SIG-M5 treated with dmso at 0.1 percent for 504 hours (cell line): ENCODE data around the gene BMP15.

Experiments used
- DNase-seq: peaks from one replicate; lab custom pipeline; 2025; ENCODE audit not compliant: unreplicated experiment; lab: John Stamatoyannopoulos, UW

The BMP15 gene

DNA sequence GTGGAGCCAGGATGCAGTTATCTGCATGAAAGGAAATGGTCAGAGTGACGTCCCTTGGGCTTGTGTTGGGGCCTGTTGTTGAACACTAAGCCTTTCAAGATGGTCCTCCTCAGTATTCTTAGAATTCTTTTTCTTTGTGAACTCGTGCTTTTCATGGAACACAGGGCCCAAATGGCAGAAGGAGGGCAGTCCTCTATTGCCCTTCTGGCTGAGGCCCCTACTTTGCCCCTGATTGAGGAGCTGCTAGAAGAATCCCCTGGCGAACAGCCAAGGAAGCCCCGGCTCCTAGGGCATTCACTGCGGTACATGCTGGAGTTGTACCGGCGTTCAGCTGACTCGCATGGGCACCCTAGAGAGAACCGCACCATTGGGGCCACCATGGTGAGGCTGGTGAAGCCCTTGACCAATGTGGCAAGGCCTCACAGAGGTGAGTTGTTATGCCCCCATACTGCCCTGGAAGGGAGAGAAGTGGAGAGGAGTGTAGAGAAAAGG, at the start of gene BMP15:
TSS of gene BMP15 (plus strand) at position 51 of the 492 bp plus-strand sequence. CDS start at position 100, 49 bp downstream.
- DNase-seq, result no peak

DNA sequence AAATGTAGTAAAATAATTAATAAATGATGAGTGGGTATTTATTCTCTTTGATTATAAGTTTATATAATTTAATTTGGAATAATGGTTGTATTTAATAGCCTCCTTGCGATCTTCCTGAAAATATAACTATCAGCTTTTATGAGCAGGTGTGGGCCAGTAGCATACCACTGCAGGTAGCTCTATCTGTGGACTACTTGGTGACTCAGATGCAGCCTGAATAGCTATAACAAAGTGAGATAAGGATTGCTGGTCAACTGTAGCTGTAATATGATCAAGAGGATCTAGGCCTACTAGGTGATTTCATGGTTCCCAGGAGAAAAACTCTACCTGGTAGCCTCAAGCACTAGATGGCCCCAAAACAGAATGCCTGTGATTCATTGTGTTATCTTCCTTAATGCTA, 47.1 kb upstream of the BMP15 start:
- no peak for DNase-seq

DNA sequence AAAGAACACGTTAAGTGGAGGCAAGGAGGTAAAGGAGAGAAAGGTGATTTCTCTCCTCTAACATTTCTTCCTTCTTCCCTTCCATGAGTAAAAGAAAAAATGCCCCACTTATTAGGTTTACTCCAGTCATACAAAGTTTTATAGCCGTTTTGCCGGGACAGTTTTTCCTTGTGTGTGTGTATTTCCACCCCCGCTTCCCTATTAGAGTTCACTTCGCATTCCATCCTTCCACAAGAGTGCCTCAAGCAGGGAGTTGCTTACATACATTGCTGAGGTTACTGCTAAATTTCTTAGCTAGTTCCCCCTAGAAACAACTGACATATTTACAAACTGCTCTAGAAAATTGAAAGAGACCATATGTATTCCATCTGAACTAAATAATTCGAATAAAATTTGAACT, 45.2 kb upstream of the BMP15 start:
- DNase-seq, result no peak

DNA sequence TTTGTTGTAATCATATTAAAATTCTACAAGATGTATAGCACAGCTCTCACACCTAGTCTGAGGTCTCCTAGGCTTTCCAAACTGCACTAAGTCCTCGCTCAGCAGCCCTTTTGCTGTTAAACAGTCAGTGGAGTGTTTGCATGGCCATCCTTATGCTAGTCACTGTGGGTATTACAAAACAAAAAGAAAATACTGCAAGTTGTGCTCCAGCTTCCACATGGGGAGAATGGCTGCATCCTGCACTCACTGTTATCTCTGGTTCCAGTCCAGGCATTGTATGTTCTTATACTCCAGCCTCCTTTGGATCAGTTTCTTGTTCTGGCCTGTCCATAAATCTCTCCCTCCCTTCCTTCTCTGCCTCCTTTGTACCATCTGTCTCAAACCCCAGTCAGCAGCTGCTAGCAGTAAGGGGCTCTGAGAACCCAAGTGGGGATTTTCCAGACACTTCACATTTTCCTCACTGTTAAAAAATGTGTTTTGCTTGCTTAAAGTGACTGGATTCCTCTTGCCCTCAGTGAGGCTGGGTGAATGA, 38.5 kb upstream of the BMP15 start:
- no peak for DNase-seq

DNA sequence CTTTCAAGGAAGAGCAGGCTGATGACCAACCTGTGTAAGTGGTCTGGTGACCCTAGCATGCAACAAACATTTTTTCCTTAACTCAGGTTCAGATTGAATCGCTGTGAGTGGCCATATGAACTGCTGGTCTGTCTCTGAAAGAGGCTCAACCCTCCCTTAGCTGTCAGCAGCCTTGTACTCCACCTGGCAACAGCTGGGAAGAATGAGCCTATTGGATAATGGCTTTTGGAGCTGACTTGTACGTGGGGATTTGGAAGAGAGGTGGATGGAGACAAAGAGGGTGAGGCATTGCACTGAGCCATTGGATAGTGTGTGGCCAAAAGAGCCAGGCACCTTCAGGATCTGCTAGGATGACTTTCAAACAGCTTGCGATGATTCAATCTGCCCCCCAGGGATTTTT, 35.7 kb upstream of the BMP15 start:
- DNase-seq, result no peak

DNA sequence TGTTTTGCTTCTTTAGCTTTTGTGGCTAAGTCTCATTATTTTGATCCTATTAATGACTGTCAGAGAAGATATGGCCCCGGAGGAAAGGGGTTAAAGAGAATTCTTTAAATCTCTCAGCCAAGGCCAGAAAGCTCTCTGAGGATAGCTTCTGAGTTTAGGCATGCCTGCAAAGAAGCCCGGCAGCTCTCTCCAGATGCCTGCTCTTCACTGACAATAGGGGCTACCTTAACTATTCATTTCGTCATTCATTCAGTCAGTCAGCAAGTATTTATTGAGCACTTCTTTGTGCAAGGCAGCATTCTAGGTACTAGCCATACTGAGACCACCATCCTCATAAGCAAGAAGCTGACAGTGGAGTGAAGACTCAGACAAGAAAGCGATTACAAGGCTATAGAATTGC, 34.0 kb upstream of the BMP15 start:
- DNase-seq, result no peak

DNA sequence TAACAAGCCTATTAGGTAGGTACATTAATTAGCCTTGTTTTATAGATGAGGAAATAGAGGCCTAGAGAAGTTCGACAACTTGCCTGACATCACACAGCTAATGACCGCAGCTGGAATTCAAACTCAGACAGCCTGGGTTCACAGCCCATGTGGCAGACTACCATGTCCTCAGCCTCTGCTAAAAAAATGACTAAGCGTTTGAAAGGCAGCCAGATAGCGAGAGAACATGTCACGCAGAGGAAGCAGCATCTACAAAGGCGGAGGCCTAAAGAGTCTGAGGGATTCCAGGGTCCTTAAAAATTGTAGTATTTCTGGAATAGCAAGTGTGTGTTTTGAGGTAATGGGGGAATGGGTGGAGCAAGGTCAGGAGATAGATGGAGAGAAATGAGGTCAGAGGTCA, 33.2 kb upstream of the BMP15 start:
- DNase-seq, result no peak

DNA sequence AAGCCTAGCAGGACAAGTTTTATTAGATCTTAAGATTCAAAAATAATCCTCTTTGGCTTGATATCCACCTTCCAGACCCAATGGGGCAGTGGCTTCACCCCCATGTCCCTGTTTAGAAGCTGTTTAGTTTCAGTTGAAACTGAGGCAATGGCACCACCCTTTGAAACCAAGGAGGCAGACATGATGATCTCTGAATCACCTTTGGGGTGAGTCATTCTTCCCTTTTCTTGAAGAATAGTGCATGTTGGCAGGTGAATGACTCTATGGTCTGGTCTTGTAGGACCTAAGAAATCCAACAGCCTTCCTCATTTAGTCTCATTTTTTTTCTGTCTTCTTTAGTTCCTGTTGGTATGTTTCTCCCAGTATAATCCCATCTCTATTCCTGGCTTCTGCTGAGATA, 29.5 kb upstream of the BMP15 start:
- DNase-seq, result no peak

DNA sequence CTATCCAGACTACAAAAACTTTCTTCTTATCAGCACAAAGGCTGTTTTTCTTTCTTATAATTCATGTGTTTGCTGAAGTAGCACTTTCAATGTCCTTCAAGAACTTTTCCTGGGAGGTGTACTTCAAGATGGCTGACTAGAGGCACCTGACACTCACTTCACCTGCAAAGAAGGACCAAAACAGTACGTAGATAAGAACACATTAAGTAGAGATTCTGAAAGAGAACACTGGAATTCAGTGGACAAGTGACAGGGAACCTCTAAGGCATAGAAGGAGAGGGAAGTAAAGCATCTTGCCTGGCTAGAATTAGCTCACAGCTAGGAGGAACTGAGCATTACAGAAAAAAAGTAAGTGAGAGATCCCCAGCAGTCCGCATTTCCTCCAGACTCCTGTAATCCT, 21.7 kb upstream of the BMP15 start:
- DNase-seq, result no peak

DNA sequence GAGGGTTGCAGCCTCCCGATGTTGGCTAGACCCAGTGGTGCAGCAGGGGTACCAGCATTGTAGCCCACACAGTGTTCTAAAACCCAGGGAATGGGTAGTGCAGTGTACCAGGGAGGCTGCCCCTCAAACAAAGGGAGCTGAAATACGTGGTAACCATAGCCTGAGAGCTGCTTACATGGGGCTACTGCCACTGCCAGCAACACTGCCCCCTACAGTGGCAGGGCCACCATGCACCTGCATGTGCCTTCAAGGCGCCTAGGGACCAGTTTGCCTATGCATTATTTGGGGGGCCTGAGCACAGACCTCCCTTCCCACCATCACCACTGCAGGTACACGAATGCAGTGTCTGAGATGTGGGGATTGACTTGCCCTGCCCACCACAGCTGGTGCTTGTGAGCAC, 21.0 kb upstream of the BMP15 start:
- DNase-seq, result no peak

DNA sequence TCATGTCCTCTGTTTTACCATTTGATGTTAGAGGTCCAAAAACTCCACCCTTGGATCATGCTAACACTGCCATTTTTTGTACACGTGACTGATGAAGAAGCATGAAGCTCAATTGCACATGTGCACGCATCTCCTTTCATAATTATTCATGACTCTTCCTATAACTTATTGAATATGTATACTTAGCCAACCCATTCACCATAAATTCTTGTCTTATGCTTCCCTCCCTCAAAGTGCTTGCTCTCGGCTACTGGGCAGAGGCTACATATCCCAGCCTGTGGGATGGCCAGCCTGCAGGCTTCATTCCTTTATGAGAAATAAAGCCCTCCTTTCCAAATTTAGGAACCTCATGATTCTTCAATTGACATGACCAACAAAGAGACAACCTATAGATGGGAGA, 17.5 kb upstream of the BMP15 start:
- no peak for DNase-seq

DNA sequence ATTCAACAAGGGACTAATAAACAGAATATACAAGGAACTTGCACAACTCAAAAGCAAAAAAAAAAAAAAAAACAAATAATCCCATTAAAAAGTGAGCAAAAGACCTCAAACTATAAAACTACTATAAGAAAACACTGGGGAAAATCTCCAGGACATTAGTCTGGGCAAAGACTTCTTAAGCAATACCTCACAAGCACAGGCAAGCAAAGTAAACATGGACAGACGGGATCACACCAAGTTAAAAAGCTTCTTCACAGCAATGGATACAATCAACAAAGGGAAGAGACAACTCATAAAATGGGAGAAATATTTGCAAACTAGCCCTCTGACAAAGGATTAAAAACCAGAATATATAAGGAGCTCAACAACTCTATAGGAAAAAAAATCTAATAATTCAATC, 17.1 kb upstream of the BMP15 start:
- no peak for DNase-seq

DNA sequence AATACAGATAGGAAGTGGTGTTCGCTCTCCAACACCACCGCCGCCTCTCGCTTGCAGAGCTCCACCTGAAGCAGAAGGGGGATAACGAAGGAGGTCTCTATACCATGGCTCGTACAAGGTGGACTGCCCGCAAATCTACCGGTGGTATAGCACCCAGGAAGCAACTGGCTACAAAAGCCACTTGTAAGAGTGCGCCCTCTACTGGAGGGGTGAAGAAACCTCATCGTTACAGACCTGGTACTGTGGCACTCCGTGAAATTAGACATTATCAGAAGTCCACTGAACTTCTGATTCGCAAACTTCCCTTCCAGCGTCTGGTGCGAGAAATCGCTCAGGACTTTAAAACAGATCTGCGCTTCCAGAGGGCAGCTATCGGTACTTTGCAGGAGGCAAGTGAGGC, 5.2 kb upstream of the BMP15 start:
- DNase-seq, result no peak

DNA sequence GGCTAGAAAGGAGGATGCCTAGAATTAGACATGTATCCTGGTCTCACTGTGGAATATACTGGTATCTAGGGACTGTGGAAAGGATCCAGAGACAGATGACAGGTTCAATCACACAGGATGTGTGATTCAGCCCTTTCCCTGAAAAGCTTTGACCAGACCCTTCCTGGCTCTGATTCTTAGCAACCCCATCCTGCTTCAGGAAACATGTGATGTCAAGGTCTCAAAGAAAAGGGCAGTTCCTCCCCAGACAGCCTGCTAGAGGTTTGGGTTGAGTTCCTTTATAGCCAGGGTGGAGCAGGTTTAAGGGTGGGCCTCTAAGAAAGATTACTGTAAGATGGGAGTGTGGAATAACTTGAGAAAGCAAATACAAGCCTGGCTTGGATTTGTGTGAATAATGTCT, 3.0 kb downstream of the BMP15 start:
- DNase-seq, result no peak

DNA sequence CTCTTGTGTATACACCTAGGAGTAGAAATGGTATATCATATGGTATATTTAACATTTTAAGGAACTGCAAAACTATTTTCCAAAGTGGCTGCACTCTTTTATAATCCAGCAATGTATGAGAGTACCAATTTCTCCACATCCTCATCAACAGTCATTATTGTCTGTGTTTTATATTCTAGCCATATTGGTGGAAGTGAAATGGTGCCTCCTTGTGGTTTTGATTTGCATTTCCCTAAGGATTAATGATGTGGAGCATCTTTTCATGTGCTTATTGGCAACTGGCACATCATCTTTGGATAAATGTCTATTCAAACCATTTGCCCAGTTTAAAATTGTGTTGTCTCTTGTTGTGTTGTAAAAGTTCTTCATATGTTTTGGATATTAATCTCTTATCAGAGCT, 9.6 kb downstream of the BMP15 start:
- no peak for DNase-seq

DNA sequence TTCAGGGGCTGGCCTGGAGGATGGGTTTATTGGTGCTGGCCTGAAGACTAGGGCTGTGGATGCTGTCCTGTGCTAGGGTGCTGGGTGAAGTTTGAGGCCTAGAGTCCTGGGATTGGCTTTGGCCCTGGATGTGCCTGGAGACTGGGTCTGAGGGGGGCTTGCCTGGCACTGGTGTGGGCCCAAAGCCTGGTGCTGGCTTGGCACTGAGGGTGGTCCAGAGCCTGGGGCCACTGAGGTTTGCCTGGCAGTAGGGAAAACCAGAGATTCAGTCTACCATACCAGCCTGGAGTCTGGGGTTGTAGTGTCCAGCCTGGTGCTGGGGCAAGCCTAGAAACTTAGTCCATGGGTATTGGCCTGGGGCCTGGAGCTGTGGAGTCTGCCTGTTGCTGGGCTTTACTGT, 16.6 kb downstream of the BMP15 start:
- DNase-seq, result no peak

DNA sequence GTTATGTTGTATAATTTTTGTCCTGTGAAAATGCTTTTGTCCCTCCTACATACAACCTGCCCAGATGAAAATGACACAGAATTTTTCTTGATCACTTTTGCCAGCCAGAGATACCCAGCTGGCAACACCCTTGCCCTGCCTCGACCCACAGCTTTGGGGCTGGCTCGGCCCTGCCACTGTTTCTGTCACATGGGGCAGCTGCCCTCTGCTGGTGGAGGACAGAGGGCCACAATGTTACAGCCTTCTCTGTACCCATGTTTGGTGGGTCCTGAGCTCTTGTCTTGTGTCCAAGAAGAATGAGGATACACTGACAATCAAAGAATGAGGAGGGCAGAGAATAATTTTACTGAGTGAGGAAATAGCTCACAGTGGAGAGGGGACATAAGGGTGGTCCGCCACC, 31.1 kb downstream of the BMP15 start:
- no peak for DNase-seq

DNA sequence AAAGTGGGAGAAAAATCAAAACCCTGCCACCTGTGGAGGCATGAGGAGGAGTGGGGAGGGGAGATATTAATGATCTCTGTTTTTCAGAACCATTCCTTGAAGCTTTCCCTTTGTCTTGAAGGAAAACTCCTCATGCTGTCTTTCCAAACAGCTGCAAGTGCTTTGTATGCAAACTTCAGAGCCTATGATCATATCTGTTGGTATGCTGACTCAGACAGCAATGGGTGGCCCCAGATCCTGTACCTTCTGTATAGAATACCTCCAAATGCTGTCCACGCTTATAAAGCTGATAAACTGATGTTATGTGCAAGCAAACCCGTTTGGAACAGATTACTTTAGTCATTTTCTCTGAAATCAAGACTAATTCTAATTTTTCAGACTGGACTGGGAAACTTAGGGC, 31.9 kb downstream of the BMP15 start:
- DNase-seq, result no peak

DNA sequence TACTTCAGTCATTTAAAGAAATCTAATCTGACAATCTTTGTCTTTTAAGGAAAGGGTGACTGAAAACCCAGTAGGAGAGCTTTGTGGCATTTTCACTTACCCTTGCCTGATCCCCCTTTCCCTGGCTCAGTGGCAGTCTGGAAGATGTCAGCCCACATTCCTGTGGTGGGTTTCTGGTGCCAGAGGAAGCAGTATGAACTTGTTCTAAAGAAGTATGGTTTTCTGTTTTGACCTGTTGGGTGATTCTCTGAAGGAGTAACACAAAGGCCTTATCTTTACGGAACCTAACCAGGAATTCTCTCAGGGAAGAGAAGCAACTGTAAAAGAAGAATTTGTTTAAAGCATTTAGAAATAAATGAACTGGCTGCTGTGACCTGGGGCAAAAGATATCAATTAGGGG, 41.9 kb downstream of the BMP15 start:
- DNase-seq, result no peak

DNA sequence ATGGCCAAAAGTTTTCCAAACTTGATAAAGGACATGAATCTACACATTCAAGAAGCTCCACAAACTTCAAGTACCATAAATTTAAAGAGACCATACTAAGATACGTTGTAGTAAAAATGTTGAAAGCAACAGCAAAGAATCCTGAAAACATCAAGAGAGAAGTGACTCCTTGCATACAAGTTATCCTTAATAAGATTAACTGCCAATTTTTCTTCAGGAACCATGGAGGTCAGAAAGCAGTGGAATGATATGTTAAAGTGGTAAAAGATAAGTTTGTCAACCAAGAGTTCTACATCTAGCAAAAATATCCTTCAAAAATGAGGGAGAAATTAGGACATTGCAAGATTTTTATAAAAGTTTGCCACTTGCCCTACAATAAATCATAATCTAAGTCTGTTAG, 43.3 kb downstream of the BMP15 start:
- no peak for DNase-seq

DNA sequence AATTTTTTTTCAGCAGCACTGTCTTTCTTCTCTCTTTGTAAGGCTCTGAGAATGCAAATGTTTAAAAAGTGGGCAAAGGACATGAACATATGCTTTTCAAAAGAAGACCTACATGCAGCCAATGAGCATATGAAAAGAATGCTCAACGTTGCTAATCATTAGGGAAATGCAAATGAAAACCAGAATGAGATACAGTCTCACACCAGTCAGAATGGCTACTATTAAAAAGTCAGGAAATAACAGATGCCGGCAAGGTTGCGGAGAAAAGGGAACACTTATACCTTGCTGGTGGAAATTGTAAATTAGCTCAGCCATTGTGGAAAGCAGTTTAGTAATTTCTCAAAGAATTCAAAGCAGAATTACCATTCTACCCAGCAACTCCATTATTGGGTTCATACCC, 51.6 kb downstream of the BMP15 start:
- DNase-seq, result no peak

DNA sequence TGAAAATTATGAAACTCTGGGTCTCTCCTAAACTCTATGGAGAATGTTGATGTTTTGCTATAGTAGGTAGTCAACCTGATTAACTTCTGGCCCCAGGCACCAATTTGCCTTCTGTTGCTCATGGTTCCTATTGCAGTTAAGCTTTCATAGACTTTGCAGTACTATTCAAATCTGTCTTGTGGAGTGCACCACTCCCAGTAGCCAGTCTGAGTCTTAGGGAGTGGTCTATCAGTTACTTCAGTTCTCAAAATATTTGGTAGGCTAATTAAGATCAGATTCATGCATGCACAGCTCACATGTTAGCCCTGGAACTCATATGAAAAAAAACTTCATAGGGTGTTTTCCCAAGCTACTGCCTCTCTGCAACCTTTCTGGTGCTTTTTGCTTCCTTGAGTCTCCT, 53.3 kb downstream of the BMP15 start:
- no peak for DNase-seq
